Endothelial cell of umbilical vein (primary cell): ENCODE results near the gene RAB40C. TPM values are rescaled to one million over a fixed set of nuclear protein-coding genes. Genes with fewer than 3 reads are reported as not detected.

Source experiments
- BruUV-seq: library from RNA; stranded (reverse); fragments of 400-500 nt; replicated peaks from 2 replicates; lab custom pipeline; 2021; lab: Mats Ljungman, UMichigan
- CTCF ChIA-PET: fragments of 300-600, 350-600 bp; sonication (Branson Sonifier 250); formaldehyde crosslinking; loops from one replicate; lab custom pipeline; 2021; ENCODE audit warnings: antibody characterized with exemption, inconsistent platforms; lab: Charles Lee
- POLR2A ChIA-PET: fragments of 300-600, 350-600 bp; sonication (Branson Sonifier 250); formaldehyde crosslinking; loops from one replicate; lab custom pipeline; 2021; ENCODE audit warnings: antibody characterized with exemption, inconsistent platforms; lab: Charles Lee
- DNase-seq: peaks from one replicate; pipeline ENCODE4 v3.0.0-alpha.2; 2011; ENCODE audit warnings: low read depth, low spot score
- FAIRE-seq: peaks from 2 replicates; lab custom pipeline; 2011; peaks lifted over from hg19 to GRCh38; lab: Jason Lieb, UNC
- H2AFZ ChIP-seq: 2 replicates; pipeline ENCODE4 v1.6.0; 2012; ENCODE audit warnings: low read depth, low read length, control low read depth, inconsistent platforms
- H3K27ac ChIP-seq: 2 replicates; pipeline ENCODE4 v1.5.1; 2011; ENCODE audit warnings: low read depth, mild to moderate bottlenecking, control low read depth, low read length, moderate library complexity; ENCODE audit not compliant: insufficient read depth
- H3K27me3 ChIP-seq, 2 experiments: 2 replicates each; pipeline versions ENCODE4 v1.6.0 to v1.6.1; 2011; ENCODE audit warnings: low read length in 2 of 2, mixed read lengths in 1 of 2; ENCODE audit not compliant: control insufficient read depth in 2 of 2, insufficient read depth in 2 of 2
- H3K36me3 ChIP-seq, 2 experiments: 2 replicates in 1 of 2; 3 replicates in 1 of 2; pipeline ENCODE4 v1.5.1; 2011; ENCODE audit warnings: low read length in 2 of 2, mild to moderate bottlenecking in 1 of 2, moderate library complexity in 1 of 2; ENCODE audit not compliant: control insufficient read depth in 2 of 2, insufficient read depth in 2 of 2; ENCODE audit errors: extremely low read depth in 1 of 2
- H3K4me1 ChIP-seq: 3 replicates; pipeline ENCODE4 v1.5.1; 2011; ENCODE audit warnings: mild to moderate bottlenecking, low read length; ENCODE audit not compliant: control insufficient read depth, insufficient read depth; ENCODE audit errors: extremely low read depth
- H3K4me2 ChIP-seq: 2 replicates; pipeline ENCODE4 v1.6.1; 2011; ENCODE audit warnings: low read length, control low read depth, mixed read lengths; ENCODE audit not compliant: insufficient read depth
- H3K4me3 ChIP-seq, 3 experiments: fragments of 200-600 bp in 1 of 3; sonication (generic), shearing (Covaris generic) in 1 of 3; replicated peaks in 1 of 3; 2 replicates each; pipeline ENCODE4 v1.5.1; 2011 to 2016; ENCODE audit warnings: control low read depth in 3 of 3, low read length in 3 of 3, mild to moderate bottlenecking in 2 of 3, inconsistent platforms in 1 of 3, low read depth in 1 of 3, moderate library complexity in 1 of 3; ENCODE audit not compliant: insufficient read depth in 1 of 3
- H3K79me2 ChIP-seq: 2 replicates; pipeline ENCODE4 v1.6.0; 2012; ENCODE audit warnings: low read length, inconsistent platforms; ENCODE audit not compliant: control insufficient read depth, insufficient read depth
- H3K9ac ChIP-seq: replicated peaks from 2 replicates; pipeline ENCODE3; 2011; ENCODE audit warnings: low read length, control low read depth; ENCODE audit not compliant: insufficient read depth; ENCODE audit errors: extremely low read depth
- H3K9me1 ChIP-seq: replicated peaks from 3 replicates; pipeline ENCODE4 v1.6.0; 2011; ENCODE audit warnings: mild to moderate bottlenecking, low read length; ENCODE audit not compliant: control insufficient read depth, insufficient read depth; ENCODE audit errors: extremely low read depth
- H3K9me3 ChIP-seq: replicated peaks from 2 replicates; pipeline ENCODE4 v1.5.1; 2012; ENCODE audit warnings: low read length, inconsistent platforms; ENCODE audit not compliant: control insufficient read depth, insufficient read depth
- H4K20me1 ChIP-seq: replicated peaks from 2 replicates; pipeline ENCODE3; 2011; ENCODE audit warnings: mild to moderate bottlenecking, low read length; ENCODE audit not compliant: control insufficient read depth, insufficient read depth; ENCODE audit errors: extremely low read depth
- EZH2 ChIP-seq: IDR thresholded peaks from 2 replicates; pipeline ENCODE4 v1.6.1; 2012; ENCODE audit warnings: borderline replicate concordance, low read depth, mild to moderate bottlenecking, moderate library complexity, low read length, inconsistent platforms; ENCODE audit not compliant: severe bottlenecking
- FOS ChIP-seq: IDR thresholded peaks from 2 replicates; pipeline ENCODE4 v1.6.1; 2011; ENCODE audit warnings: mild to moderate bottlenecking, low read length, moderate library complexity, borderline replicate concordance; ENCODE audit not compliant: insufficient read depth
- GATA2 ChIP-seq: IDR thresholded peaks from 2 replicates; pipeline ENCODE4 v1.7.0; 2011; ENCODE audit warnings: low read depth, mild to moderate bottlenecking, moderate library complexity, mixed read lengths, low read length; ENCODE audit not compliant: insufficient read length, insufficient read depth
- JUN ChIP-seq: IDR thresholded peaks from 2 replicates; pipeline ENCODE4 v1.6.1; 2011; ENCODE audit warnings: borderline replicate concordance, low read depth; ENCODE audit not compliant: insufficient read length, insufficient read depth
- MYC ChIP-seq: IDR thresholded peaks from one replicate; pipeline ENCODE4 v1.6.1; 2011; ENCODE audit warnings: mild to moderate bottlenecking, low read depth, low read length
- POLR2A ChIP-seq: IDR thresholded peaks from 2 replicates; pipeline ENCODE4 v1.6.1; 2012; ENCODE audit warnings: low read depth, mild to moderate bottlenecking, control low read depth, low read length
- POLR2AphosphoS5 ChIP-seq: IDR thresholded peaks from 2 replicates; pipeline ENCODE4 v1.6.1; 2012; ENCODE audit warnings: low read depth, mild to moderate bottlenecking, control low read depth, low read length, moderate library complexity; ENCODE audit not compliant: insufficient read depth
- dilution Hi-C: fragments of 300-500 bp; cut with MboI; formaldehyde crosslinking; loops from one replicate; pipeline ENCODE4 v1.15.0; 2019; ENCODE audit warnings: low sequenced_read_pairs; ENCODE audit not compliant: extremely low pct_ligation_motif_present
- intact Hi-C: fragments of 100-400 bp; cut with micrococcal nuclease; formaldehyde crosslinking; loops from one replicate; pipeline ENCODE4 v1.10.0; 2022
- polyA plus RNA-seq, 4 experiments: library from polyadenylated mRNA; depleted of rRNA in 3 of 4; stranded (reverse) in 3 of 4; unstranded in 1 of 4; fragments of >200 nt; gene quantifications; 2 replicates each; pipeline versions ENCODE4 v1.2.1 to v1.2.3, GENCODE V29; 2011 to 2012; ENCODE audit warnings: missing spikeins in 1 of 4
- total RNA-seq: library from RNA; stranded (reverse); gene quantifications from 2 replicates; pipeline ENCODE4 v1.2.3, GENCODE V29; 2021
- TF ChIP-seq, protein P1 (sequence below), 2 donors: IDR thresholded peaks; 1 replicate in 1 of 2; 2 replicates in 1 of 2; pipeline ENCODE4 v1.5.1; 2011; ENCODE audit warnings: low read length in 2 of 2, mild to moderate bottlenecking in 2 of 2, moderate library complexity in 2 of 2, control low read depth in 1 of 2, inconsistent platforms in 1 of 2, low read depth in 1 of 2; ENCODE audit not compliant: insufficient read depth in 1 of 2; ENCODE audit errors: extremely low read depth in 1 of 2
- TF ChIP-seq, protein P2 (sequence below): IDR thresholded peaks from 2 replicates; pipeline ENCODE4 v1.6.1; 2011; ENCODE audit not compliant: insufficient read depth, insufficient read length

The RAB40C gene
- total and polyA plus RNA-seq, 2 donors (not counting 3 experiments of a cell fraction or from before 2014, with no cell fraction given): 12.4 to 18.8 TPM

GRCh38 chr16:609984-610383 lies 20.1 kb downstream of the RAB40C start:
- Histone ChIP-seq H3K4me3 (no peak overlapping the region), H2AFZ (no peak overlapping the region), H3K36me3 (no peaks in the 10 kb centered on the region), H3K9me3 (no peaks in the 10 kb centered on the region), H3K27ac (no peak overlapping the region), H3K4me1 (no peaks in the 10 kb centered on the region), H3K9ac (no peak overlapping the region), H3K4me2 (no peak overlapping the region), H4K20me1 (no peaks in the 10 kb centered on the region), H3K27me3 (no peaks in the 10 kb centered on the region), H3K79me2 (peaks cover 1% of the 10 kb centered on the region), H3K9me1 (no peaks in the 10 kb centered on the region)
- DNase-seq (no peak), FAIRE-seq (no peak)
- dilution Hi-C loops: no loop called here
- ChIA-PET CTCF (interaction anchor here (0.7 to 2.0 kb wide), 6 partner anchors 8 to 31 kb away, joined by 3 to 9 read pairs (median 3); partner anchors contain the start of gene RAB40C), POLR2A (no interaction called here)
- no TSS peak for BruUV-seq
- intact Hi-C loops: no loop called here
- TF ChIP-seq EZH2 (no peak), MYC (no peak), JUN (no peak), POLR2A (no peak), FOS (no peak), POLR2AphosphoS5 (no peak), GATA2 (no peak)
- TF ChIP-seq, protein P1, sequence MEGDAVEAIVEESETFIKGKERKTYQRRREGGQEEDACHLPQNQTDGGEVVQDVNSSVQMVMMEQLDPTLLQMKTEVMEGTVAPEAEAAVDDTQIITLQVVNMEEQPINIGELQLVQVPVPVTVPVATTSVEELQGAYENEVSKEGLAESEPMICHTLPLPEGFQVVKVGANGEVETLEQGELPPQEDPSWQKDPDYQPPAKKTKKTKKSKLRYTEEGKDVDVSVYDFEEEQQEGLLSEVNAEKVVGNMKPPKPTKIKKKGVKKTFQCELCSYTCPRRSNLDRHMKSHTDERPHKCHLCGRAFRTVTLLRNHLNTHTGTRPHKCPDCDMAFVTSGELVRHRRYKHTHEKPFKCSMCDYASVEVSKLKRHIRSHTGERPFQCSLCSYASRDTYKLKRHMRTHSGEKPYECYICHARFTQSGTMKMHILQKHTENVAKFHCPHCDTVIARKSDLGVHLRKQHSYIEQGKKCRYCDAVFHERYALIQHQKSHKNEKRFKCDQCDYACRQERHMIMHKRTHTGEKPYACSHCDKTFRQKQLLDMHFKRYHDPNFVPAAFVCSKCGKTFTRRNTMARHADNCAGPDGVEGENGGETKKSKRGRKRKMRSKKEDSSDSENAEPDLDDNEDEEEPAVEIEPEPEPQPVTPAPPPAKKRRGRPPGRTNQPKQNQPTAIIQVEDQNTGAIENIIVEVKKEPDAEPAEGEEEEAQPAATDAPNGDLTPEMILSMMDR (IDR thresholded peaks at IDR 0.05; ENCODE audit: extremely low read depth in 1 of 2, insufficient read depth in 1 of 2, low read depth in 1 of 2, low read length in 2 of 2): no peak
- TF ChIP-seq, protein P2, sequence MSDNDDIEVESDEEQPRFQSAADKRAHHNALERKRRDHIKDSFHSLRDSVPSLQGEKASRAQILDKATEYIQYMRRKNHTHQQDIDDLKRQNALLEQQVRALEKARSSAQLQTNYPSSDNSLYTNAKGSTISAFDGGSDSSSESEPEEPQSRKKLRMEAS: no peak
